ENCODE results near the gene SPTAN1.
"Not testable (repeated sequence)": the region's sequence is repeated elsewhere in the genome, so short reads cannot be mapped to it uniquely, and the experiment has no call there.

SPTAN1 gene

DNA sequence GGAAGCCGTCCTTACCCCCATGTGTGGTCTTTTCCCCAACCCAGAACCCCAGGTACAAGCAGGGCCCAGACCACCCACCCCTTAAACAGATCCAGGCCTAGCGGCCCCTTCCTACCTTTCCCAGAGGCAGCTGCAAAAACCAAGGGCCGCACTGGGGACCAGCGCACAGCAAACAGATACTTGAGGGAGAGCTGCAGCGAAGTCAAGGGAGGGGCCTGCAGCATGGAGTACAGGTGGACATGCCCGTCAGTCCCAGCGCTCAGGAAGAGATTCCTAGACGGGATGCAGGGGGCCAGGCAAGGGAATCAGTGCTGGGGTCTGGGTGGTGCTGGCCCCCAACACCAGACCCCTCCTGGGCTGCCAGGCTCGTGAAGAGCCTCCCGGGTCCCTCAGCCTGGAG, 81.7 kb downstream of the SPTAN1 start:
- DNase-seq = no peak

DNA sequence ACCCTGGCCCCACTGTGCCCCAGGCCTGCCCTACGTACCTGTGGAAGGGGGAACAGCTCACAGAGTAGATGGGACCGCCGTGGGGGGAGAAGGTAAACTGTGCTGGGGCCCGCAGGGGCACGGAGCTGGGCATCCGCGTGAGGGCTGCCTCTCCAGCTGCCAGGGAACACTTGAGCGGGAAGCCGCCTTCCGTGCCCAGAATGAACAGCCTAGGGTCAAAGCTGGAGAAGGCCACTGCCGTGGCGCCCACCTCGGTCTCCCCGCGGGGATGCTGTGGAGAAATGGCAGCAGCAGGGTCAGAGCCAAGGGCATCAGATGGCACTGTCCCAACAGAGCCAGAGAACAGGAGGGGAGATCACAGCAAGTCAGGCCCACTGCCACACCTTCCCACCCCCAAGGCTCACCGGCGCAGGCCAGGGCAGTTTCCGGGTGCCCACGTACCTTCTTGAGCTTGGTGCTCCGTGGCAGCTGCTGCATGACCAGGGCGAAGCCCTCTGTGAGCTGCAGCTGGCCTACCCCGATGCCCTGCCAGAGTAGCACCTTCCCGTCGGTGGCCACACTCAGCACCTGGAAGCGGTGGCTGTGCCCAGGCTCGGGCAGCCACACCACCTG, 82.4 kb downstream of the SPTAN1 start:
- DNase-seq = no peak

DNA sequence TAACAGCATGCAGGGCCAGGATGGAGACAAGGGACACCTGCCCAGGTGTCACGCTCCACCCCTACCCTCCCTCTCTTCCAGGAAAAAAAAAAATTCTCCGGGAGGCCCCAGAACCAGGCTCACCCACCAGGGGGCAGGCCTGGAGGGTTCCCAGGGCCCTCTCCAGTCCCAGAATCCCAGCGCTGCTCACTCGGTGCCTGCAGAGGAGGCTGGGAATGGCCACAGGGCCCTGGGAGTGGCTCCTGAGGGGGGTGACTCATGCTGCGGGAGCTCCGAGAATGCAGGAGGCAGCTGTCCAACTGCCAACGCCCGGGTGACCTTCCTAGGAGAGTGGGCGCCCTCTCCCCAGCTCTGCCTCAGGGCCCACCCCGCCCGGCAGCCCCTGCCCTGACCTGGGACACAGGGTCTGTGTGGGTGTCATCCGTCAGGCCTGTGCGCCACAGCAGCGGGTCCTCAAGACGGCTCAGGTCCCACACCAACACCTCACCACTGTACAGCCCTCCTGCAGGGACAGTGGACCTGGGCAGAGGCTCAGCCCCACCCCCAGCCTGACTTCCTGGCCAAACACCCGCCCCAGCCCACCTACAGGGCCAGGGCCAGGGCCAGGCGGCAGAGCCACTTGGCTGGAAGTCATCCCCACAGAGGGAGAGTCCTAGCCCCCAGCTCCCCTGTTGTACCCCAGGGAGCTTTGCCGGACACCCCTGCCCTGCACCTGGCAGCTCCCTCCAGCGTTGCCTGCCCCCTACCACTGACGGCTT, 83.1 kb downstream of the SPTAN1 start:
- peak; percentile 97 for DNase-seq

DNA sequence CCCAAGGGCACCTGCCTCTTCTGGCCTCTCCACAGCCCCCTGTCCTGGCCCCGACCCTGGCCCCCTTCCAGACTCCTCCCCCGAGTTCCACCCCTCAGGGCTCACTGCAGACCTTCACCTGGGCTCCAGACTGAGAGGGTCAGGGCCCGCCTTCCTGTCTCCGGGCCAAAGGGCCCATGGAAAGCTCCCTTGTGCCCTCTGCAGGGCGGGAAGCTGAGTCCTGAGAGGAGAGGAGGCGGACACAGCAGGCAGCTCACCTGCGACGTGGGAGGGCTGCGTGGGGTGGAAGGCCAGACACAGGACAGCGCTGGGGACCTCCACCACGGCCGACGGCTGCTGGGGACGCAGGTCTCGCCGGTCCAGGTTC, 83.6 kb downstream of the SPTAN1 start:
- DNase-seq = peak; percentile 21

DNA sequence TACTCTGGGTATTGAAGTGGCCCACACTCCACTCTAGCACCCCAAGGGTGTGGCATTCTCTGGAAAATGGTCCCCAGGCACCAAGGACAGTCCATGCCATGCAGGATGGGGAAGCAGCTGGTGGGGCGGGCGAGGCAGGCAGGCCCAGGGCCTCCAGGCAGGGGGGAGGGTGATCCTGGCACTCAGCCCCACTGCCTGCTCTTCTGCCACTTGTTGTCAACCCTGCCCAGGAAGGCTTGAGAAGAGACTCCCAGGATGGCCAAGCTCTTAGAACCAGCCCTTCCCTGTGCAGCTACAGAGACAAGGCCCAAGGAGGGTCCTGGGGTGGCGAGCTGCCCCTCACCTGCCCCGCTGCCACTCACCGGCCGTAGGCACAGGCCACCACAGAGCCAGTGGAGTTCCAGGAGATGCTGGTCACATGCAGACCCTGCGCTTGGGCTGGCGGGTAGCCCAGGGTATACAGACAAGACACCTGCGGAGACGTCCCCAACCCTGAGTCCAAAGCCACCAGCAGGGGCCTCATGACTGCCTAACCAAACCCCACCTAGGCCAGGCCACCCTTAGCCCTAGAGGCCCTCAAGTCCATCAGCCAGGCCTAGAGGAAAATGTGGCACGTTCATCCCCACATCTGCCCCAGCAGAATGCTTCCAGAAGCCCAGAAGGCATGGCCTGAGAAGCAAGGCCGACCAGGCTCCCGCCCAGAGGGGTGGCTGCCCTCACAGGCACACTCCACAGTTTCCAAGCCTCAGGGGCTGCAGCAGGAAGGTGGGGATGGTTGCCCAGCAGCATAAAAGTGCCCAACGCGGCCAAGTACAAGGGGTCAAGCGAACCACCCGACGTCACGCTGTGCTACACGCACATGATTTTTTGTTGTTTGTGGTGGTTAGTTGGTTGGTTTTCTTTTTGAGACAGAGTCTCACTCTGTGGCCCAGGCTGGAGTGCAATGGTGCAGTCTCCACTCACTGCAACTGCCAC, 84.5 kb downstream of the SPTAN1 start:
- DNase-seq = no peak

DNA sequence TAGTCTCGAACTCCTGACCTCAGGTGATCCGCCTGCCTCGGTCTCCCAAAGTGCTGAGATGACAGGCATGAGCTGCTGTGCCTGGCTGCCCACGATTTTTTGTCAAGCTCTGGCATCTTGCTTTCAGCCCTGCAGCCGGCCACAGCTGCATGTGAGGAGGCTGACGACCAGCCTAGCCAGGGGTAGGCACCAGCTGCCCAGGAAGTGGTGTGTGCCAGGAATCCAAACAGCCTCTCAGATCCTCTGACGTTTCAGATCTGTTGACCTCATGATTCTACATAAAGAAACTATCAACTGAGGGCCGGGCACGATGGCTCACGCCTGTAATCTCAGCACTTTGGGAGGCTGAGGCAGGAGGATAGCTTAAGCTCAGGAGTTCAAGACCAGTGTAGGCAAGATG, 85.3 kb downstream of the SPTAN1 start:
- DNase-seq = no peak

DNA sequence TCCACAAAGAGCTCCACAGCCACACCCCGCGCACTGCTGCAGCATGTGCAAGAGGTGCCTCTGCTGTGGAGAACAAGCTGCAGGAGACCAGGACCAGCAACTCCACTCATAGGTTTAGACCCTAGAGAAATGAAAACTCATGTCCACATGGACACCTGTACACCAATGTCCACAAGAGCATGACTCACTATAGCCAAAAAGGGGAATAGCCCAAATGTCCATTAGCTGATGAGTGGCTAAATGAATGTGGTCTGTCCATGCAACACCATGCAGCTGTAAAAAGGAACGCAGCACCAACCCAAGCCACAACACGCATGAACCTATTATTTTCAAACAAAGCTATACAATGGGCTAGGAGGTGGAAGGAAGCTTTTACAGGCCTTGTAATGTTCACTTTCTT, 86.2 kb downstream of the SPTAN1 start:
- DNase-seq = no peak

DNA sequence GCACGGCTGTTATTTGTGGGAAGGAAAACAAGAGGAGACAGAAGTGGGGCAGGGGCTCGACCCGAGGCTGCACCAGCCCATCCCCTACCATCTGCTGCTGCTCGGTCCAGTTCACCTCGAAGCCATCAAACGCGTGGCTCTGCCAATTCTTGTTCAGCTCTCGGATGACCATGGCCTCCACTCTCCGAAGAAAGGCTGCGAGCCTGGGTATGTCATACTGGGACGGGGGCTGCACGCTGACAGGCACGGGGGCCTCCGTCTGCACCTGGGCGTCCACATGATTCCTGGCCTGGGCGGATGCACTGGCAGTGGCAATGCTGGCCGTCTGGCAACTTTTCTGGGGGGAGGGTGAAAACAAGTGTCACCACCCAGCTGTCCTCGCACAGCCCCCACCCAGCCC, 88.2 kb downstream of the SPTAN1 start:
- DNase-seq = no peak

- no peak for DNase-seq
Observed at GRCh38 chr9:128642675-128643245, 90.4 kb downstream of the SPTAN1 start.

GRCh38 chr9:128643519-128644300, 91.3 kb downstream of the SPTAN1 start:
- no peak for DNase-seq

DNA sequence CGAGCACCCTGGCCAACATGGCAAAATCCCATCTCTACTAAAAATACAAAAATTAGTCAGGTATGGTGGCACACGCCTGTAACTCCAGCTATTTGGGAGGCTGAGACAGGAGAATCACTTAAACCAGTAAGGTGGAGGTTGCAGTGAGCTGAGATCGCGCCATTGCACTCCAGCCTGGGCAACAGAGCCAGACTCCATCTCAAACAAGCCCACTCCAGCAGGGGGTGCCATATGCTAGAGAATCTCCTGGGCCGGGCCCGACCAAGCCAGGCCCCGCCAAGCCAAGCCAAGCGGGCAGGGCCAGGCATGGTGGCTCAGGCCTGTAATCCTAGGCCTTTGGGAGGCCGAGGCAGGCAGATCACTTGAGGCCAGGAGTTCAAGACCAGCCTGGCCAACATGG, 95.8 kb downstream of the SPTAN1 start:
- DNase-seq = peak; percentile 44

GRCh38 chr9:128651798-128652197, 99.4 kb downstream of the SPTAN1 start:
- DNase-seq = no peak

DNA sequence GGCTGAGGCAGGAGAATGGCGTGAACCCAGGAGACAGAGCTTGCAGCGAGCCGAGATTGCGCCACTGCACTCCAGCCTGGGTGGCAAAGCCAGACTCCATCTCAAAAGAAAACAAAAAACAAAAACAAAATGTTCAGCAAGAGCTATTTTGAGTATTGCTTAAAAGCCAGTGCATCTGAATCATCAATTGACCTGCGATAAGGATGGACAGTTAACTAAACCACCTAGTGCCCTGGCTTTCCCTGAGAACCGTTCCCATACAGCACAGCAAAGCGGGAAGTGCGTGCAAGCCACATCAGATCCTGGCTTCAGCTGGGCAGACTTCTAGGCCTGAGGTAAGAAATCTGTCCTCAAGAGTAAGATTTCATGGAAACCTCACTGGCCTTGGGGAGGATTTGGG, 101.5 kb downstream of the SPTAN1 start:
- no peak for DNase-seq

DNA sequence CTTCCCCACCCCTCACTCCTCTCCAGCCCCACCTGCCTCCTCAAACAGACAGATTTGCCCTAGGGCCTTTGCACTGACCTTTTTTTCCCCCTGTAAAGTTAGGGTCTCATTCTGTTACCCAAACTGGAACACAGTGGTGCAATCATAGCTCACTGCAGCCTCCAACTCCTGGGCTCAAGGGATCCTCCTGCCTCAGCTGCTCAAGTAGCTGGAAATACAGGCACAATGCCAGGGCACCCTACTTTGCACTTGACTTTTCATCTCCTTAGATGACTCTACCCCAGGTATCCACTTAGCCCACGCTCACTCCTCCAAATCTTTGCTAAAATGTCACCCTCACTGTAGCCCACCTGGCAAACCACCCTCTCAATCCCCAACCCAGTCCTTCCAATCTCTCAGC, 102.1 kb downstream of the SPTAN1 start:
- DNase-seq = no peak

DNA sequence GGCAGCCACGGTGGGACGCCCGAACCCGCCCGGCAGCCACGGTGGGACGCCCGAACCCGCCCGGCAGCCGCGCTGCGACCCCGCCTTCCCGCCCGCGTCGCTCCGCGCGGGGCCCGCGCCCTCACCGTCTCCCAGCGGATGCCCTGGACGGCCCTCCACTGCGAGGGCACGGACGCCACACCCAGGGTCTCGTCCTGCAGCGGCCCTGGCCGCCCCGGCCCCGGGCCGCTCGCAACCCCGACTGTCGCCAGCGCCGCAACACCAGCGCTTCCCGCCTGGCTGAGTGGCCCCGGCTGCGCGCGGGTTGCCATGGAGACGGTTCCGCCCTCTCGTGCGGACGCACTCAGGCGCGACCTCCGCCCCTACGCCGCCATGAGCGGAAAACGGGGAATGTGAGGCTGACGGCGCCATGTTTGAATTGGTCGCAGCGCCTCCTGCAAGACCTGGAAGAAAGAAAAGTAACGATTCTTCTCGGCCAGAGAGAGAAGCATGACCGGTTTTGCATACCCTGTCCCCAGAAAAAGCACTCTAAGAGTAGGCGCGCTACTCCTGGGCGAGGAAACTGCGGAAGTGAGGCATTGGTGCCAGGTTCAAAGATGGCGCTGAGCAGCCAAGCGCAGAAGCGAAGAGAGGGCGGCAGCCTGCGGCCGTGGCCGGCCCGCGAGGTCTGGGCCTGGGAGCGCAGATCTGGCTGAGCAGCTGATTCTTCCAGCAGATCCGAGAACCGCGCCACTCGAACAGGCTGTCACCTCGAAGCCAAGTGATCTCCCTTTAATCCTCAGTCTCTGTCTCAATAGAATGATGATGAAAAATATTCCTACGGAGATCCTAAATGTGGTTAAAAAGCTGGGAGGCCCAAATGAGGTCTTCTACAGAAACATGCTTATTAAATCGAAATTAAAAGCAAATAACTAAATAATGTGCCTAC, 104.3 kb downstream of the SPTAN1 start, which contains the start of gene DYNC2I2:
Gene DYNC2I2, minus strand, starts transcription at position 432 of the 928 bp plus-strand sequence. Its CDS starts 121 bp downstream, at position 311.
- DNase-seq = peak; percentile 93

- DNase-seq = no peak
Observed at GRCh38 chr9:128657344-128657704, 104.9 kb downstream of the SPTAN1 start.

GRCh38 chr9:128657796-128658195, 105.4 kb downstream of the SPTAN1 start:
- no peak for DNase-seq

DNA sequence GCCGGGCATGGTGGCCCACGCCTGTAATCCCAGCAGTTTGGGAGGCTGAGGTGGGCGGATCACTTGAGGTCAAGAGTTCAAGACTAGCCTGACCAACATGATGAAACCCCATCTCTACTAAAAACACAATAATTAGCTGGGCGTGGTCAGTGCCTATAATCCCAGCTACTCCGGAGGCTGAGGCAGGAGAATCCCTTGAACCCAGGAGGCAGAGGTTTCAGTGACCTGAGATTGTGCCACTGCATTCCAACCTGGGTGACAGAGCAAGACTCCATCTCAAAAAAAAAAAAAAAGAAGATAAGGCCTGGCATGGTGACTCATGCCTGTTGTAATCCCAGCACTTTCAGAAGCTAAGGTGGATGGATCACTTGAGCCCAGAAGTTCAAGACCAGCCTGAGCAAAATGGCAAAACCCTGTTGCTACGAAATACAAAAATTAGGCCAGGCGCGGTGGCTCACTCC, 114.1 kb downstream of the SPTAN1 start:
- DNase-seq = not testable (repeated sequence)

DNA sequence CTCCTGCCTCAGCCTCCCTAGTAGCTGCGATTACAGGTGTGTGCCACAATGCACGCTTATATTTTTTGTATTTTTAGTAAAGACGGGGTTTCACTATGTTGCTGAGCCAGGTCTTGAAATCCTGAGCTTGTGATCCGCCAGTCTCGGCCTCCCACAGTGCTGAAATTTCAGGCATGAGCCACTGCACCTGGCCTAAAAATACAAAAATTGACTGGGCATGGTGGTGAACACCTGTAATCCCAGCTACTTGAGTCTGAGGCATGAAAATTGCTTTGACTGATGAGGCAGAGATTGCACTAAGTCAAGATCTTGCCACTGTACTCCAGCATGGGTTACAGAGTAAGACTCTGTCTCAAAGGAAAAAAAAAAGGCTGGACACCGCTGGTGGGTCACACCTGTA, 117.4 kb downstream of the SPTAN1 start:
- DNase-seq = no peak

- no peak for DNase-seq
Observed at GRCh38 chr9:128675382-128675781, 123.0 kb downstream of the SPTAN1 start.

DNA sequence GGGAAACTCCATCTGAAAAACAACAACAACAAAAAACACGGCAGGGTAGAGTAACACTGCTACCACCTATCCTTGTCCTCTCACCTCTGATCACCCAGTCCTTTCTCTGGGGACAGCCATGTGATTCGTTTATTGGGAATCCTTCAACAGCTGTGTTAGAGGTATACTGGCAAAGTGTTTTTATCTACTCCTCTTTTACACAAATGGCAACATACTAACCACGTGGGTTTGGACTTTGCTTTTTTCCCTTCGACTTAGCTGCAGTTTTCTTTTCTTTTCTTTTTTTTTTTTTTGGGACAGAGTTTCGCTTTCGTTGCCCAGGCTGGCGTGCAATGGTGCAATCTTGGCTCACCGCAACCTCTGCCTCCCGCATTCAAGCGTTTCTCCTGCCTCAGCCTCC, 125.4 kb downstream of the SPTAN1 start:
- no peak for DNase-seq

All from fibroblast of upper back skin (primary cell).